NCI-H2081 treated with DMSO at 0.1 percent for 48 hours (cell line): ENCODE data around the gene OR5AK2.
"Not testable (repeated sequence)": the region's sequence is repeated elsewhere in the genome, so short reads cannot be mapped to it uniquely, and the experiment has no call there.

Experiments used
- DNase-seq: peaks from one replicate; lab custom pipeline; 2025; lab: John Stamatoyannopoulos, UW

The OR5AK2 gene

DNA sequence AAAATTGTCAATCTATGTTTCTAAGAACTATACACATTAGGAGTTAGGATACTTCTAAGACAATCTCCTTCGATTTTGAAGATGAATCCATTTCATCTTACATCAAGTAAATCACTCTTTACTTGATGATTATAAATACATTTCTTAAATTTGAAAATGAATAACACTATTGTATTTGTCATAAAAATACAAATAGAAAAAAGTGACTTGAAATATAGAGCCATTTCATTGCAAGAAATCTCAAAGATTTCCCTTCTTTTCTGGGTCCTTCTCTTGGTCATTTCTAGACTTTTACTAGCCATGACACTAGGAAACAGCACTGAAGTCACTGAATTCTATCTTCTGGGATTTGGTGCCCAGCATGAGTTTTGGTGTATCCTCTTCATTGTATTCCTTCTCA lies at the start of gene OR5AK2:
OR5AK2 (plus strand) TSS at position 301 of the 400 bp plus-strand sequence; CDS start at position 301, 0 bp downstream.
- DNase-seq = no peak

DNA sequence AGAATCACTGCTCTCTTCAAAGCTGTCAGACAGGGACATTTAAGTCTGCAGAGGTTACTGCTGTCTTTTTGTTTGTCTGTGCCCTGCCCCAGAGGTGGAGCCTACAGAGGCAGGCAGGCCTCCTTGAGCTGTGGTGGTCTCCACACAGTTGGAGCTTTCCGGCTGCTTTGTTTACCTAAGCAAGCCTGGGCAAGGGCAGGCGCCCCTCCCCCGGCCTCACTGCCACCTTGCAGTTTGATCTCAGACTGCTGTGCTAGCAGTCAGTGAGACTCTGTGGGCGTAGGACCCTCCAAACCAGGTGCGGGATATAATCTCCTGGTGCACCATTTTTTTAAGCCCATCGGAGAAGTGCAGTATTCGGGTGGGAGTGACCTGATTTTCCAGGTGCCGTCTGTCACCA lies 43.2 kb upstream of the OR5AK2 start:
- not testable (repeated sequence) for DNase-seq

DNA sequence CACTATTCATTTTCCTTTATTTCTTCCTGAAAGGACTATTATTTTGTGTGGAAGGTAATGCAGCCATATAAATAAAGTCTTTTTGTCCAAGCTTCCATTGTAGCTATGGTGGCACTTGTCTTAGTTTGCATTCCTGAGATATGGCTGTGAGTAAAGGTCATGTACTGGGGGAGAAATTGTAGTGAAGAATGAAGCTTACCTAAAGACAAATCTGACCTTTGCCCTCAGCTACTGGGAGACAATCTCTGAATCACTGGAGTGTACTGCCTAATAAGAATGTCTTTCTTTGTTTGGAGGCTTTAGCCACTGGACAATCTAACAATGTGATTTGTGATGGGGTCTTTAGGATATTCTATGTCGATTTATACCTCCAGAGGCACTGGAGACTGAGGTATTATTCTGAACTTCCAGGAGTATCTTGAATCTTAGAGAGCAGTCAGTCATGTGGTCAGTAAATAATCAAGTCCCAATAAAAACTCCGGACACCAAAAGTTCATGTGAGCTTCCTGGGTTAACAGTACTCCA lies 39.7 kb upstream of the OR5AK2 start:
- no peak for DNase-seq

GRCh38 chr11:56950510-56950909 lies 38.2 kb upstream of the OR5AK2 start:
- no peak for DNase-seq

GRCh38 chr11:56953907-56954306 lies 34.8 kb upstream of the OR5AK2 start:
- DNase-seq = not testable (repeated sequence)

GRCh38 chr11:56961609-56962008 lies 27.1 kb upstream of the OR5AK2 start:
- no peak for DNase-seq

- DNase-seq = no peak
Observed at GRCh38 chr11:56967726-56968125, 21.0 kb upstream of the OR5AK2 start.

- no peak for DNase-seq
Observed at GRCh38 chr11:56968524-56968923, 20.2 kb upstream of the OR5AK2 start.

DNA sequence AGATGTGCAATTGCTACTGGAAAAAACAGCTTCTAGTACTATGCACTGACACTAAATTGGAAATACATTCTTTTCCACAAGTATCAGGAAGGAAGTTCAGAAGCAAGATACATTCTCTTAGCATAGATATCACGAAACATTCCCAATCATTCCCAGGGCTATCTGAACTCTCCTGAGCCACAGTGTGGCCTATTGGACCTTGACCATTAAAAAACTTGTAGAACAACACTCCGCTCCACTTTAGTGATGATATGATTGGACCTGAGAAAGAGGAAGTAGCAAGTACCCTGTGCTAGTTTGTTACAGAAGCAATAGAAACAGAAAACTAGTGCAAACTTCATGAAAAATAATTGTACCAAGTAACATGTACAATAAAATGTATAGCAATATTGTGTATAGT lies 11.4 kb upstream of the OR5AK2 start:
- no peak for DNase-seq

- DNase-seq = no peak
Observed at GRCh38 chr11:56990702-56991101, 2.0 kb downstream of the OR5AK2 start.

DNA sequence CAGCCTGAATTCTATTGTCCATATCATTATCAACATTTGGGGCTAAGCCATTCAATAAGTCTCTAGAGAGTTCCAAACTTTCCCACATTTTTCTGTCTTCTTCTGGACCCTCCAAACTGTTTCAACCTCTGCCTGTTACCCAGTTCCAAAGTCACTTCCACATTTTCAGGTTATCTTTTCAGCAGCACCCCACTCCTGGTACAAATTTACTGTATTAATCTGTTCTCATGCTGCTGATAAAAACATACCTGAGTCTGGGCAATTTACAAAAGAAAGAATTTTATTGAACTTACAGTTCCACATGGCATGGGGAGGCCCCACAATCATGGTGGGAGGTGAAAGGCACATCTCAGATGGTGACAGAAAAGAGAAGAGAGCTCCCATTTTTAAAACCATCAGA lies 5.8 kb downstream of the OR5AK2 start:
- DNase-seq = no peak

DNA sequence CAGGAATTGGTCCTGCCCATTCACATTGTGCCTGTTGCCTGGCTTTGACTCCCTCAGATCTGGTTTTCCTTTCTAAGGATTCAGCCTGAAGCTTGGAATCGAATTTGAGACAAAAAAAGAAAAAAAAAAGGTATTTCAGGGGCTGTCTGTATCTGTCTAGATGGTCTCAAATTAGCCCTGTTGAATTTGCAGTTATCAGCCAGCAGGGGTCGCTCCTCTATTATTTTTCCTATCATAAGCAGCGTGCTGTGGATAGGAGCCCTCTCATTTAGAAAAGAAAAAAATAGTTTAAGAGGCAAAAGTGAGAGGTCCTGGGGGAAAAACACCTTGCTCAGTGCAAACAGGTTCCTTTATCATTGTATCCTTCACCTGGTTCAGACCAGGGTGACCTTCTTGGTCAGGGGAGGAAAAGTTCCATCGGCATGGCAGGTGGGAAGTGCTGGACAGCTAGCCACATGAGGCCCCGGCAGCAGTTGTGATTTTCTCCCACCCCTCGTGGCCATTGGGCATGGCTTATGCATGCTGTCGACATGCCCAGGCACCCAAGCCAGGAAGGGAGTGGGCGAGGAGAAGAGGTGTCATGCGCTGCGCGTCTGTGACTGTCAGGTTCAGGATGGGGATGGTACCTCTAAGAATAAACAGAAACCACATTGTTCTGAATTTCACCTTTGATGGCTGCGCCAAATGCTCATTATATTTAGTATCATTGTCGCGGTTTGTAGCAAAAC lies 13.1 kb downstream of the OR5AK2 start:
- DNase-seq = no peak

DNA sequence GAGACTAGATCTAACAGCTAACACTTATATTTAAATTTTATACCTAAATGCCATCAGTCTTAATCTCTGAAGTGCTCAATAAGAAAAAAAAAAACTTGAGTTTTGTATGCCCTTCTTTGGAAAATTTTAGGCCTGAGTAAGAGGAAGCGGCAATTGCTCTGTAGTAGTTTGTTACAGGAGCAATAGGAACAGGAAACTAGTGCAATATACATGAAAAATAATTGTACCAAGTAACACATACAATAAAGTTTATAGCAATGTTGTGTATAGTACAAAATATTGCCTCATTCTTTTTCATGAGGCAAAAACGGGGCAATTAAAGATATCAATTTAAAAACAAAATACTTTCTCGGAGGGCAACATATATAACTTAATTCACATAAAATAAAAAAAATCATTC lies 19.7 kb downstream of the OR5AK2 start:
- DNase-seq = no peak

GRCh38 chr11:57015679-57016078 lies 27.0 kb downstream of the OR5AK2 start:
- no peak for DNase-seq

DNA sequence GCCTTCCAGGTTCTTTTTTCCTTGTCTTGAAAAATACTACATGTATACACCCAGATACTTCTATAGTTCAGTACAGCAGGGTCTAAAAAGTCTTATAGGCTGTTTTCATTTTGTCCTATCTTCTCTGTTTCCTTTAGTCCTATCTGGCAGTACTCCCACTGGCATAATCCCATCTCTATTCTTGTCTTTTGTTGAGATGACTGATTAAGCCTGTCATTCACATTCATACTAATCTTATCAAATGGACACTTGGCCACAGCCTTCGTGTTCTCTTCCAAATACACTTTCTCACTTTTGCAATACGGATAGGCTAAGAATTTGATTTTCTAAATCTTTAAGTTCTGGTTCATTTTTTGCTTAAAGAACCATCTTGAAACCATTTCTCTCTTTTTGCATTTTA lies 42.8 kb downstream of the OR5AK2 start:
- no peak for DNase-seq
